GM12878 (cell line): ENCODE data around the gene LMO3. TPM values are rescaled to one million over a fixed set of nuclear protein-coding genes. Genes with fewer than 3 reads are reported as not detected.
"Not testable (repeated sequence)": the region's sequence is repeated elsewhere in the genome, so short reads cannot be mapped to it uniquely, and the experiment has no call there.

Experiments
- ATAC-seq: fragments of 200-7000 bp; cut with Tn5 transposase; 3 replicates; pipeline ENCODE4 v1.9.1; 2020; ENCODE audit warnings: mild to moderate bottlenecking, moderate library complexity
- BruUV-seq: library from RNA; stranded (reverse); fragments of 400-500 nt; replicated peaks from 2 replicates; lab custom pipeline; 2021; lab: Mats Ljungman, UMichigan
- CTCF ChIA-PET: fragments of 300-600 bp; sonication (Branson Sonifier 250); formaldehyde crosslinking; extraction: SDS; loops from one replicate; lab custom pipeline; 2021; ENCODE audit warnings: inconsistent platforms; lab: Yijun Ruan, JAX
- POLR2A ChIA-PET: fragments of 350-600 bp; formaldehyde crosslinking; extraction: SDS; loops from one replicate; lab custom pipeline; 2021; ENCODE audit warnings: inconsistent platforms; lab: Charles Lee
- RAD21 ChIA-PET: fragments of 300-600 bp; sonication (Branson Sonifier 250); formaldehyde crosslinking; loops from one replicate; lab custom pipeline; 2023; ENCODE audit warnings: antibody characterized with exemption; ENCODE audit not compliant: unreplicated experiment; lab: Charles Lee
- SMC1A ChIA-PET: fragments of 300-600 bp; sonication (Branson Sonifier 250); formaldehyde crosslinking; loops from one replicate; lab custom pipeline; 2023; ENCODE audit not compliant: unreplicated experiment, uncharacterized antibody; lab: Charles Lee
- DNase-seq: peaks from one replicate; pipeline ENCODE4 v3.0.0-alpha.2; 2011; ENCODE audit warnings: low read depth, low spot score
- FAIRE-seq: peaks from 3 replicates; lab custom pipeline; 2011; peaks lifted over from hg19 to GRCh38; lab: Jason Lieb, UNC
- H2AFZ ChIP-seq: 2 replicates; pipeline ENCODE4 v1.6.0; 2011; ENCODE audit warnings: low read depth, low read length, control low read depth; ENCODE audit not compliant: control insufficient read depth
- H3K27ac ChIP-seq: 2 replicates; pipeline ENCODE4 v1.5.1; 2011; ENCODE audit warnings: control low read depth; ENCODE audit not compliant: control insufficient read depth, insufficient read depth
- H3K27me3 ChIP-seq, 2 experiments: replicated peaks in 1 of 2; 2 replicates each; pipeline versions ENCODE4 v1.6.0 to v1.6.1; 2011; ENCODE audit warnings: low read length in 1 of 2; ENCODE audit not compliant: control insufficient read depth in 2 of 2, insufficient read depth in 2 of 2
- H3K36me3 ChIP-seq, 2 experiments: 2 replicates each; pipeline ENCODE4 v1.5.1; 2011; ENCODE audit warnings: low read length in 1 of 2; ENCODE audit not compliant: control insufficient read depth in 2 of 2, insufficient read depth in 2 of 2
- H3K4me1 ChIP-seq: 2 replicates; pipeline ENCODE4 v1.6.1; 2011; ENCODE audit warnings: mild to moderate bottlenecking, low read length, moderate library complexity, mixed read lengths; ENCODE audit not compliant: control insufficient read depth, insufficient read depth
- H3K4me2 ChIP-seq: 2 replicates; pipeline ENCODE4 v1.6.0; 2011; ENCODE audit warnings: control low read depth; ENCODE audit not compliant: control insufficient read depth, insufficient read depth
- H3K4me3 ChIP-seq: fragments of 200-600 bp; sonication (generic); 2 replicates; pipeline ENCODE4 v1.5.1; 2016
- H3K79me2 ChIP-seq: 2 replicates; pipeline ENCODE4 v1.6.0; 2011; ENCODE audit warnings: low read length; ENCODE audit not compliant: control insufficient read depth, insufficient read depth
- H3K9ac ChIP-seq: 2 replicates; pipeline ENCODE4 v1.8.0; 2011; ENCODE audit warnings: low read length, control low read depth, mixed read lengths; ENCODE audit not compliant: control insufficient read depth, insufficient read depth
- H3K9me3 ChIP-seq: replicated peaks from 3 replicates; pipeline ENCODE4 v1.5.1; 2011; ENCODE audit warnings: mild to moderate bottlenecking, low read length; ENCODE audit not compliant: control insufficient read depth, insufficient read depth
- H4K20me1 ChIP-seq: 2 replicates; pipeline ENCODE4 v1.6.0; 2011; ENCODE audit not compliant: control insufficient read depth, insufficient read depth
- ATF7 ChIP-seq: fragments of 450-650 bp; IDR thresholded peaks from 2 replicates; pipeline ENCODE4 v1.6.1; 2016; ENCODE audit warnings: low read depth, mild to moderate bottlenecking
- BACH1 ChIP-seq: fragments of 450-650 bp; IDR thresholded peaks from 2 replicates; pipeline ENCODE4 v1.6.1; 2017; ENCODE audit warnings: mild to moderate bottlenecking, borderline replicate concordance
- CHD1 ChIP-seq: IDR thresholded peaks from 2 replicates; pipeline ENCODE4 v1.6.1; 2012; ENCODE audit warnings: low read depth, low read length, improper control_type of control experiment
- MEF2B ChIP-seq: fragments of 450-650 bp; IDR thresholded peaks from 2 replicates; pipeline ENCODE4 v1.6.1; 2018; ENCODE audit warnings: mild to moderate bottlenecking, moderate library complexity; ENCODE audit not compliant: partially characterized antibody, poor library complexity, severe bottlenecking
- MLLT1 ChIP-seq: fragments of 450-650 bp; IDR thresholded peaks from 2 replicates; pipeline ENCODE4 v1.6.1; 2016; ENCODE audit warnings: mild to moderate bottlenecking
- MXI1 ChIP-seq: fragments of 150-350 bp; IDR thresholded peaks from 2 replicates; pipeline ENCODE4 v1.6.1; 2011; ENCODE audit warnings: low read depth, mild to moderate bottlenecking, inconsistent platforms, low read length, improper control_type of control experiment
- NFIC ChIP-seq: IDR thresholded peaks from 2 replicates; pipeline ENCODE4 v1.6.1; 2012; ENCODE audit warnings: low read depth, mild to moderate bottlenecking, inconsistent platforms, low read length, moderate library complexity
- POLR2AphosphoS2 ChIP-seq: IDR thresholded peaks from 2 replicates; pipeline ENCODE4 v1.6.1; 2011; ENCODE audit warnings: low read depth, mild to moderate bottlenecking, low read length, improper control_type of control experiment, moderate library complexity
- RAD21 ChIP-seq: IDR thresholded peaks from 2 replicates; pipeline ENCODE4 v1.6.1; 2011; ENCODE audit warnings: mild to moderate bottlenecking, low read depth, low read length, moderate library complexity; ENCODE audit not compliant: insufficient read depth
- RELA ChIP-seq: fragments of 450-650 bp; IDR thresholded peaks from 2 replicates; pipeline ENCODE4 v1.8.0; 2014; ENCODE audit warnings: borderline replicate concordance; ENCODE audit not compliant: partially characterized antibody
- TAF1 ChIP-seq: IDR thresholded peaks from 2 replicates; pipeline ENCODE4 v1.6.1; 2011; ENCODE audit warnings: mild to moderate bottlenecking, low read depth, low read length, borderline replicate concordance
- ZNF217 ChIP-seq: fragments of 450-650 bp; IDR thresholded peaks from 2 replicates; pipeline ENCODE4 v1.6.1; 2017; ENCODE audit warnings: antibody characterized with exemption, mild to moderate bottlenecking
- WGBS: methylation state at CpG from one replicate; pipeline ENCODE4 v1.1.6; 2016; ENCODE audit warnings: low lambda C conversion rate; ENCODE audit not compliant: insufficient replicate concordance, insufficient coverage; ENCODE audit errors: missing lambda C conversion rate; 5-methylcytosine and 5-hydroxymethylcytosine counted together
- in situ Hi-C: fragments of 300-500 bp; cut with MboI; formaldehyde crosslinking; loops from 9 replicates; pipeline ENCODE4 v1.14.3; 2018; ENCODE audit warnings: mixed read lengths
- intact Hi-C: fragments of 100-400 bp; cut with micrococcal nuclease; formaldehyde crosslinking; loops from one replicate; pipeline ENCODE4 v1.14.2; 2022; ENCODE audit not compliant: unreplicated experiment
- polyA plus RNA-seq, 11 experiments: library from polyadenylated mRNA; depleted of rRNA in 4 of 11; unstranded in 6 of 11; stranded (reverse) in 5 of 11; fragments of >200 nt; fragmentation: Nextera tagmentation in 4 of 11; fragmentation: Illumina TruSeq in 1 of 11; extraction: Ambion mirVana in 4 of 11; extraction: Trizol in 1 of 11; gene quantifications; 1 replicate in 1 of 11; 2 replicates in 10 of 11; pipeline versions ENCODE4 v1.2.1 to v1.2.3, GENCODE V29; 2011 to 2016; ENCODE audit warnings: inconsistent platforms in 2 of 11, missing spikeins in 2 of 11, low read depth in 1 of 11
- total RNA-seq, 4 experiments: library from RNA; depleted of rRNA in 3 of 4; stranded (reverse); fragments of >200 nt in 3 of 4; fragmentation: Illumina TruSeq in 1 of 4; extraction: Trizol in 1 of 4; gene quantifications; 2 replicates each; pipeline versions ENCODE4 v1.2.1 to v1.2.3, GENCODE V29; 2013 to 2021

The LMO3 gene
- total and polyA plus RNA-seq, 10 of the 15 experiments (the other 5 are each of a cell fraction or from before 2014, with no cell fraction given), result 1.6 to 13.5 (median 1.9) TPM

- TF ChIP-seq ZNF217 (no peak), ATF7 (no peak)
These were observed 60.1 kb downstream of the LMO3 start (continued) for GRCh38 chr12:16545836-16546235.

GRCh38 chr12:16542586-16542985, 63.4 kb downstream of the LMO3 start:
- ChIA-PET POLR2A (no interaction called here), RAD21 (no interaction called here), SMC1A (interaction anchor here (0.7 kb wide), 1 partner anchor 22 kb away, joined by 3 read pairs; no protein-coding TSS in a partner anchor), CTCF (interaction anchor here (1.1 kb wide), 1 partner anchor 9 kb away, joined by 3 read pairs; no protein-coding TSS in a partner anchor)
- WGBS, result 17% methylated on average over 2 of the region's 2 CpGs
- no peak for ATAC-seq
- H3K9ac ChIP-seq, result no peak overlapping the region
- no peak for FAIRE-seq
- no peaks in the 10 kb centered on the region for H3K4me1 ChIP-seq
- H2AFZ ChIP-seq, result no peak overlapping the region
- no peak overlapping the region for H3K27ac ChIP-seq
- intact Hi-C loops, result no loop called here
- H4K20me1 ChIP-seq, result no peaks in the 10 kb centered on the region
- no peaks in the 10 kb centered on the region for H3K27me3 ChIP-seq
- no peak for DNase-seq
- TF ChIP-seq POLR2AphosphoS2 (no peak), CHD1 (no peak), NFIC (no peak), RELA (no peak), MXI1 (no peak), BACH1 (no peak), MEF2B (no peak), RAD21 (no peak), MLLT1 (no peak), TAF1 (no peak)
- H3K4me2 ChIP-seq, result no peak overlapping the region
- H3K79me2 ChIP-seq, result no peaks in the 10 kb centered on the region
- no peaks in the 10 kb centered on the region for H3K9me3 ChIP-seq
- no peaks in the 10 kb centered on the region for H3K36me3 ChIP-seq
- H3K4me3 ChIP-seq, result no peak overlapping the region
- in situ Hi-C loops, result no loop called here
- BruUV-seq, result no TSS peak

- H3K27me3 ChIP-seq, H3K9me3 ChIP-seq, intact Hi-C loops, BruUV-seq, CTCF ChIA-PET, H3K79me2 ChIP-seq, in situ Hi-C loops, H3K4me1 ChIP-seq, H3K4me2 ChIP-seq, H4K20me1 ChIP-seq, H2AFZ ChIP-seq, RAD21 ChIA-PET, ATAC-seq, FAIRE-seq, H3K9ac ChIP-seq, DNase-seq, H3K36me3 ChIP-seq, H3K4me3 ChIP-seq, POLR2A ChIA-PET, H3K27ac ChIP-seq: not testable (repeated sequence)
- SMC1A ChIA-PET, result interaction anchor here (0.9 to 1.5 kb wide), 3 partner anchors 8 to 87 kb away, joined by 3 to 4 read pairs (median 3); no protein-coding TSS in a partner anchor
- WGBS, result 0% methylated on average over 1 of the region's 1 CpG
These were observed 68.3 kb downstream of the LMO3 start for GRCh38 chr12:16537652-16538051.
